GM21447 (cell line): ENCODE data around the gene EMILIN3.
A peak's percentile ranks its signal among the peaks of the same experiment; 100 is the strongest.

ENCODE experiments used
- ATAC-seq: cut with Tn5 transposase; IDR thresholded peaks from one replicate; pipeline ENCODE4 v1.9.1; 2021; ENCODE audit not compliant: unreplicated experiment

The EMILIN3 gene

GRCh38 chr20:41366546-41367392 lies at the start of gene EMILIN3:
TSS of gene EMILIN3 (minus strand) at chr20:41366818. CDS start at chr20:41366634, 184 bp downstream.
- ATAC-seq = no peak

GRCh38 chr20:41415191-41415590 lies 48.6 kb upstream of the EMILIN3 start:
- ATAC-seq = no peak

- ATAC-seq = no peak
Observed at GRCh38 chr20:41413169-41413568, 46.6 kb upstream of the EMILIN3 start.

- no peak for ATAC-seq
Observed at GRCh38 chr20:41412324-41413120, 45.9 kb upstream of the EMILIN3 start.

- ATAC-seq = no peak
Observed at GRCh38 chr20:41411391-41411847, 44.8 kb upstream of the EMILIN3 start.

GRCh38 chr20:41408986-41409385 lies 42.4 kb upstream of the EMILIN3 start:
- ATAC-seq = no peak

GRCh38 chr20:41408156-41408794 lies 41.7 kb upstream of the EMILIN3 start:
- ATAC-seq = peak; percentile 79

GRCh38 chr20:41407607-41408006 lies 41.0 kb upstream of the EMILIN3 start:
- no peak for ATAC-seq

- no peak for ATAC-seq
Observed at GRCh38 chr20:41406896-41407444, 40.4 kb upstream of the EMILIN3 start.

- no peak for ATAC-seq
Observed at GRCh38 chr20:41406353-41406752, 39.7 kb upstream of the EMILIN3 start.

GRCh38 chr20:41405436-41405835 lies 38.8 kb upstream of the EMILIN3 start:
- no peak for ATAC-seq

GRCh38 chr20:41403604-41404003 lies 37.0 kb upstream of the EMILIN3 start:
- no peak for ATAC-seq

- ATAC-seq = no peak
Observed at GRCh38 chr20:41398408-41398807, 31.8 kb upstream of the EMILIN3 start.

GRCh38 chr20:41395667-41396664 lies 29.3 kb upstream of the EMILIN3 start:
- ATAC-seq = no peak

- ATAC-seq = no peak
Observed at GRCh38 chr20:41394931-41395666, 28.5 kb upstream of the EMILIN3 start.

GRCh38 chr20:41394081-41394480 lies 27.5 kb upstream of the EMILIN3 start:
- no peak for ATAC-seq

- ATAC-seq = no peak
Observed at GRCh38 chr20:41393705-41394066, 27.1 kb upstream of the EMILIN3 start.

- ATAC-seq = no peak
Observed at GRCh38 chr20:41392871-41393704, 26.5 kb upstream of the EMILIN3 start.
